DMS79 (cell line): ENCODE data around the gene TMEM59.
"Not testable (repeated sequence)": the region's sequence is repeated elsewhere in the genome, so short reads cannot be mapped to it uniquely, and the experiment has no call there.

Experiments used
- DNase-seq: peaks from one replicate; lab custom pipeline; 2025; lab: John Stamatoyannopoulos, UW

TMEM59 gene

GRCh38 chr1:54012008-54012325 lies 41.0 kb downstream of the TMEM59 start:
- no peak for DNase-seq

GRCh38 chr1:54011316-54012007 lies 41.5 kb downstream of the TMEM59 start:
- DNase-seq = no peak

DNA sequence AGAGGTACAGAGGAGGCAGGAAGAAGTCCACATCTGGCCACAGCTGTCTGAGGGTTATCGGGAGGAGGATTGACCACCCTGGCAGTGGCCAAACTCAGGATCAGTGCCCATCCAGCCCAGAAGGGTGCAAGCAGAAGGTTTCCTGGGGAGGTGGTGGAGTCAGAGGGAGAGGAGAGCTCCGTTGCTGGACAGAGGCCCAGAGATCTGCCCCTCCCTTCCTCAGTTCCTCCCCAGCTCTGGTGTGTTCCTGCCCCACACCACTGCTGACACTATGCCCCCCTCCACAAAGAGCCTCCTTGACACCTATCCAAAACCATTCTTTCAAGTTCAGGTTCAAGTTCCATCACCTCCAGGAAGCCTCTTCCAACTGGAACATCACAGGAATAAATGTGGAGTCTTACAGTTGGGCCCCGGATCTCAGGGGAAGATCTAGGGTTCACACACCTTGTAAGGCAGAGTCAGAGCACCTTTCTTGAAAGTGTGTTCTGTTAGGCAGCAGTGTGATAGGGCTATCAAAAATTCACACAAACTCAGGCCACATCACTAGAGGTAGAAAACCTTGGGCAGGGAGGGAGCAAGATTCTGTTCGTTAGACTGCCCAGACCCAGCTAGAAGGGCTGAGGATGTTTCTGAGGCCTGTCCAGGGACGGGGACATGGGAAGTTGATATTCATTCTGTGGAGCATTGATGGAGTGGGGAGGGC lies 42.4 kb downstream of the TMEM59 start:
- no peak for DNase-seq

- no peak for DNase-seq
Observed at GRCh38 chr1:54009406-54009805, 43.6 kb downstream of the TMEM59 start.

DNA sequence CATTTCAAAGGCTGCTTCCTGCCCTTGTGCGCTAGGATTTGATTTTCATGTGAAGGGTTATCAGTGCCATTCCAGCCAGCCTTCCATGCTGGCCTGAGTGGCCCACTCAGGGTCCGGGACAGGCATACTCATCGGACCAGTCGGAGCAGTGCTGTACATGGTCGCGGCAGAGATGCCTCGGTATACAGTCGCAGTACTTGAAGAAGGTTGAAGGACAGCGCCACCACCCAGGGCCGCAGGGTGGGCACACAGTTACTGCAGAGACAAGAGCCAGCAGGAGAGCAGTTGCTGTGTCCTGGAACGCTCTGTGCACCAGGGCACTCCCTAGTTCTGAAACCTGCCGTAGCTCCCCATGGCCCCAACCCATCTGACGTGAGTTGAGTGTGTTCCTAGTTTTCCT lies 44.1 kb downstream of the TMEM59 start:
- DNase-seq = no peak

DNA sequence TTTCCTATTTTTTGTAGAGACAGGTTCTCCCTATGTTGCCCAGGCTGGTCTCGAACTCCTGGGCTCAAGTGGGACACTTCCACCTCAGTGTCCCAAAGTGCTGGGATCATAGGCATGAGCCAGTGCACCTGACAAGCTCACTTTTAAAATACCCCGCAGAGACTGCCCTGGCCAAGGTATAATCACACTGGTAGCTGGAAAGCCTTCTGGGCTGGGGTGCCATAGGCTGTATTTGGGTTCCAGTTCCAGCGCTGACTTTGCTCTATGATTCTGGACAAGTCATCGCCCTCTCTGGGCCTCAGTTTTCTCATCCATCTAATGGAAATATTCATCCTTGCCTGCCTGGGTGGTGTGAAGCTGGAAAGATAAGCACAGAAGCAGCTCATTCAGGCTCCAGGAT lies 45.4 kb downstream of the TMEM59 start:
- no peak for DNase-seq

DNA sequence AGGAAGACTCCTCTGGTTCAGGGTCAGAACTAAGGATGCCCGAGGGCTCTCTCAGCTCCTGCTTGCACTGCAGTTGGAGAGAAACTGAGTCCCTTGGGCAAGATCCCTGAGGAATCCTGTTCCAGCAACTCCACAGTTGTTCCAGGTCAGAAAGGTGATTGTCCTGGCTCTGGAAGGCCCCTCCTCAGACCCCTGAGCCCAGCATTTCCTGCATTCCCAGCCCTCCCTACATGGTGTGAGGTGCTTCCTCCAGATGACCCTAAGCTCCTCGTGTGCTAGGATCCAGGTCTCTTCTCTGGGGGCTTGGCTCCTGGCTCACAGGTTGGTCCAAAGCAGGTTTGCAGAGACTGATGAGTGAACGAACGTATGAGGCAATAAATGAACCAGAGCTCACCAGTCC lies 46.5 kb downstream of the TMEM59 start:
- DNase-seq = no peak

DNA sequence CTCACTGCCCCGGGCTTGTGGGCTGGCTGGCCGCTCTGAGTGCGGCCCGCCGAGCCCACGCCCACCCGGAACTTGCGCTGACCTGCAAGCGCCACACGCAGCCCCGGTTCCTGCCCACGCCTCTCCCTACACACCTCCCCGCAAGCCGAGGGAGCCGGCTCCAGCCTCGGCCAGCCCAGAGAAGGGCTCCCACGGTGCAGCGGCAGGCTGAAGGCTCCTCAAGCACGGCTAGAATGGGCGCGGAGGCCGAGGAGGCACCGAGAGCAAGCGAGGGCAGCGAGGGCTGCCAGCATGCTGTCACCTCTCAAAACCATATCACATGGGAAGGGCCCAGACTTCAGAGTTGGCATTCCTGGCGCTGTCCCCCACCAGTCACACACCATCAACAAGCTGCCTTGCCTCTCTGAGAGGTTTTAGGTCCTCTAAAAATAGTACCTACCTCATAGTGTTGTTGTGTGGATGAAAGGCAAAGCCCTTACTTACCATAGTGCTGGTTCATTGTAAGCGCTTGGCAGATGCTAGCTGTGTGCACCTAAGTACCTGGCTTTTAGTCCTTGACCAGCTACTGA lies 48.4 kb downstream of the TMEM59 start:
- DNase-seq = no peak

GRCh38 chr1:54003750-54004480 lies 49.1 kb downstream of the TMEM59 start:
- not testable (repeated sequence) for DNase-seq

DNA sequence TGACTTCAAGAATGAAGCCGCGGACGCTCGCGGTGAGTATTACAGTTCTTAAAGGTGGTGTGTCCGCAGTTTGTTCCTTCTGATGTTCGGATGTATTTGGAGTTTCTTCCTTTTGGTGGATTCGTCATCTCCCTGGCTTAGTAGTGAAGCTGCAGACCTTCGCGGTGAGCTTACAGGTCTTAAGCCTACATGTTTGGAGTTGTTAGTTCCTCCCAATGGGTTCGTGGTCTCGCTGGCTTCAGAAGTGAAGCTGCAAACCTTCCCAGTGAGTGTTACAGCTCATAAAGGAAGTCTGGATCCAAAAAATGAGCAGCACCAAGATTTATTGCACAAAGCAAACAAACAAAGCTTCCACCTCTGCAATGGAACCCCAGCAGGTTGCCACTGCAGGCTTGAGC lies 49.8 kb downstream of the TMEM59 start:
- DNase-seq = no peak

GRCh38 chr1:54002544-54003248 lies 50.3 kb downstream of the TMEM59 start:
- DNase-seq = no peak

GRCh38 chr1:54001591-54001990 lies 51.4 kb downstream of the TMEM59 start:
- DNase-seq = peak; percentile 34

- DNase-seq = no peak
Observed at GRCh38 chr1:53999920-54000319, 53.1 kb downstream of the TMEM59 start.

DNA sequence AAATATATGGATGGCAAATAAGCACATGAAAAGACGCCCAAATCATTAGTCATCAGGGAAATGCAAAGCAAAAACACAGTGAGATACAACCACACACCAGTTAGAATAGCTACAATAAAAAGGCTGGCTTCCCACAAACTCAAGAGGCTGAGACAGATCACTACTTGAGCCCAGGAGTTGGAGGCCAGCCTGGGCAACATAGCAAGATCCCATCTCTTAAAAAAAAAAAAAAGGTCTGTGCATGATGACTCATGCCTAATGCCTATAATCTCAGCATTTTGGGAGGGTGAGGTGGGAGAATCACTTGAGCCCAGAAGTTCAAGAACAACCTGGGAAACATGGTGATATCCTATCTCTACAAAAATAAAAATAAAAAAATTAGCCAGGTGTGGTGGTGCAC lies 54.8 kb downstream of the TMEM59 start:
- no peak for DNase-seq

DNA sequence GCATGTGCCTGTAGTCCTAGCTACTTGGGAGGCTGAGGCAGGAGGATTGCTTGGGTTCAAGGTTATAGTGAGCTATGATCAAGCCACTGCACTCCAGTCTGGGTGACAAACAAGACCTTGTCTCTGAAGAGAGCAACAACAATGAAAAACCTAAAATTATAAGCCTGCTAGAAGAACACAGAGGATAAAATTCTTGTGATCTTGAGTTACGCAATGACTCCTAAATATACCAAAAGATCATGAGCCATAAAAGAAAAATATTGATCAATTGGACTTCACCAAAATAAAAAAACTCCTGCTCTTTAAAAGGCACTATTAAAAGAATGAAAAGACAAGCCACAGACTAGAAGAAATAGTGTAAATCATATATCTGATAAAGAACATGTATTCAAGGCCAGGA lies 57.3 kb downstream of the TMEM59 start:
- no peak for DNase-seq

- DNase-seq = not testable (repeated sequence)
Observed at GRCh38 chr1:53994516-53994915, 58.5 kb downstream of the TMEM59 start.

- no peak for DNase-seq
Observed at GRCh38 chr1:53992085-53992874, 60.7 kb downstream of the TMEM59 start.

DNA sequence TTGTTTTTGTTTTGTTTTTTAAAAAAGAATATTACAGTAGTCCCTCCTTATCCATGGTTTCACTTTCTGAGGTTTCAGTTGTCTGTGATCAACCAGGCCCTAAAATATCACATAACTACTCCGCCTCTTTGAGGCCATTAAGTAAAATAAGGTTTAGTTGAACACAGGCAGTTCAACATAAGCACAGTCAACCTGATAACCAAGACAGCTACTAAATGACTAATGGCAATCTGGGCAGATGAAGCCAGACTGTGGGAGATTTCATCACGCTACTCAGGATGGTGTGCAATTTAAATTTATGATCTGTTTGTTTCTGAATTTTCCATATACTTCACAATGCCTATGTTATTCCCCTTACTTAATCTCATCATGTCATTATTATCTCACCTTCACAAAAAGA lies 65.1 kb downstream of the TMEM59 start:
- DNase-seq = no peak

GRCh38 chr1:53986458-53986857 lies 66.5 kb downstream of the TMEM59 start:
- DNase-seq = no peak

- no peak for DNase-seq
Observed at GRCh38 chr1:53984726-53985125, 68.3 kb downstream of the TMEM59 start.

DNA sequence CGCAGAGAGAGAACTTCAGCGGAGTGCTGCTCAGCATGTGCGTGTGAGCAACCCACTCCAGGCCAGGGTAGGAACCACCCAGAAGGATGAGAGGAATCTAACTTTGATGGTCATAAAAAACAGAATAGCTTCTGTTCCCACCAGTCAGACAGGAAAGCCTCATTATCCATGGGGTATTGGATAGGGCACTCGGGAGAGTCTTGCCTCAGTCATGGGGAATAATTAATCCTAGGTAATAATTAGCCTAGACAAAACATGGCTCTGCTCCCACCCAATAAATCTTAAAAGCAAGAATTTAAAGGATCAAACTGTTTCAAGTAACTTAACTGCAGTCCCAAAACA lies 70.3 kb downstream of the TMEM59 start:
- no peak for DNase-seq
